K562 (cell line): Measurements from ENCODE around the gene KIF20B. TPM values are rescaled to one million over a fixed set of nuclear protein-coding genes. Genes with fewer than 3 reads are reported as not detected.

ENCODE experiments used
- ATAC-seq: fragments of 200-7000 bp; cut with Tn5 transposase; 3 replicates; pipeline ENCODE4 v1.9.1; 2020; ENCODE audit warnings: moderate library complexity
- BruUV-seq: library from RNA; stranded (reverse); fragments of 400-500 nt; replicated peaks from 2 replicates; lab custom pipeline; 2021; lab: Mats Ljungman, UMichigan
- CTCF ChIA-PET: fragments of 300-600 bp; formaldehyde crosslinking; extraction: SDS; loops from one replicate; lab custom pipeline; 2021; ENCODE audit warnings: low intra/inter-chr PET ratio; lab: Yijun Ruan, JAX
- POLR2A ChIA-PET: fragments of 300-600, 350-650 bp; sonication (Branson Sonifier 250); formaldehyde crosslinking; extraction: SDS; loops from one replicate; lab custom pipeline; 2021; ENCODE audit warnings: antibody characterized with exemption, inconsistent platforms; lab: Yijun Ruan, JAX
- DNase-seq, 4 experiments: peaks; one replicate each; pipeline versions ENCODE4 v3.0.0 to v3.0.0-alpha.2; 2011 to 2018; ENCODE audit warnings: low spot score in 3 of 4, mixed read lengths in 3 of 4; ENCODE audit errors: extremely low read depth in 1 of 4
- FAIRE-seq: peaks from 2 replicates; lab custom pipeline; 2011; peaks lifted over from hg19 to GRCh38; lab: Jason Lieb, UNC
- H2AFZ ChIP-seq: 2 replicates; pipeline ENCODE4 v1.6.0; 2011; ENCODE audit warnings: low read depth, low read length, control low read depth, inconsistent platforms
- H3K27ac ChIP-seq: fragments of 200-600 bp; 3 replicates; pipeline ENCODE4 v1.8.0; 2011; ENCODE audit warnings: low read depth, mild to moderate bottlenecking, control low read depth, inconsistent platforms, low read length, moderate library complexity, mixed read lengths; ENCODE audit errors: extremely low read depth
- H3K27me3 ChIP-seq, 2 experiments: fragments of 300-600 bp in 1 of 2; 2 replicates in 1 of 2; 3 replicates in 1 of 2; pipeline versions ENCODE4 v1.6.0 to v1.8.0; 2011; ENCODE audit warnings: inconsistent platforms in 2 of 2, low read length in 2 of 2, mild to moderate bottlenecking in 1 of 2, mixed read lengths in 1 of 2, moderate library complexity in 1 of 2; ENCODE audit not compliant: control insufficient read depth in 2 of 2, insufficient read depth in 2 of 2
- H3K36me3 ChIP-seq: fragments of 300-600 bp; 3 replicates; pipeline ENCODE4 v1.8.0; 2011; ENCODE audit warnings: mild to moderate bottlenecking, low read length, inconsistent platforms; ENCODE audit not compliant: control insufficient read depth, insufficient read depth
- H3K4me1 ChIP-seq, 2 experiments: fragments of 200-600 bp in 1 of 2; replicated peaks in 1 of 2; 2 replicates in 1 of 2; 3 replicates in 1 of 2; pipeline versions ENCODE4 v1.5.1 to v1.8.0; 2011; ENCODE audit warnings: inconsistent platforms in 2 of 2, low read length in 2 of 2, mild to moderate bottlenecking in 1 of 2, mixed read lengths in 1 of 2, moderate library complexity in 1 of 2; ENCODE audit not compliant: control insufficient read depth in 2 of 2, insufficient read depth in 2 of 2
- H3K4me2 ChIP-seq: 2 replicates; pipeline ENCODE4 v1.6.1; 2011; ENCODE audit warnings: low read length, control low read depth, inconsistent platforms, mixed read lengths; ENCODE audit not compliant: insufficient read depth
- H3K4me3 ChIP-seq: fragments of 200-600 bp; sonication (generic), shearing (Covaris generic); 2 replicates; pipeline ENCODE4 v1.5.1; 2016; ENCODE audit warnings: control low read depth, inconsistent platforms
- H3K79me2 ChIP-seq: fragments of 200-600 bp; 3 replicates; pipeline ENCODE4 v1.8.0; 2011; ENCODE audit warnings: low read length, inconsistent platforms; ENCODE audit not compliant: control insufficient read depth, insufficient read depth
- H3K9ac ChIP-seq, 2 experiments: 2 replicates each; pipeline versions ENCODE4 v1.6.0 to v1.6.1; 2011; ENCODE audit warnings: low read depth in 2 of 2, low read length in 2 of 2, control low read depth in 1 of 2, inconsistent platforms in 1 of 2, mild to moderate bottlenecking in 1 of 2, mixed read lengths in 1 of 2; ENCODE audit not compliant: insufficient read depth in 1 of 2
- H3K9me1 ChIP-seq: one replicate; pipeline ENCODE4 v1.6.0; 2011; ENCODE audit warnings: inconsistent platforms, mild to moderate bottlenecking, low read length, moderate library complexity; ENCODE audit not compliant: control insufficient read depth, insufficient read depth
- H3K9me3 ChIP-seq: replicated peaks from 2 replicates; pipeline ENCODE4 v1.5.1; 2011; ENCODE audit warnings: low read depth, low read length, inconsistent platforms; ENCODE audit not compliant: control insufficient read depth, insufficient read depth
- H4K20me1 ChIP-seq: replicated peaks from 2 replicates; pipeline ENCODE4 v1.6.1; 2011; ENCODE audit warnings: low read length, inconsistent platforms, mixed read lengths; ENCODE audit not compliant: control insufficient read depth, insufficient read depth
- PHF8 ChIP-seq: fragments of 200-600 bp; sonication (generic); IDR thresholded peaks from 2 replicates; pipeline ENCODE4 v1.6.1; 2012; ENCODE audit warnings: mixed run types, mild to moderate bottlenecking, inconsistent platforms, low read length, moderate library complexity, borderline replicate concordance
- SIN3A ChIP-seq, 2 experiments: fragments of 150-350 bp in 1 of 2; IDR thresholded peaks; 2 replicates each; pipeline ENCODE4 v1.6.1; 2011 to 2016; ENCODE audit warnings: borderline replicate concordance in 2 of 2, low read depth in 2 of 2, low read length in 2 of 2, mild to moderate bottlenecking in 2 of 2, moderate library complexity in 2 of 2; ENCODE audit not compliant: control insufficient read depth in 1 of 2
- THRAP3 ChIP-seq: fragments of 450-650 bp; IDR thresholded peaks from 2 replicates; pipeline ENCODE4 v1.6.1; 2016; ENCODE audit warnings: mild to moderate bottlenecking, inconsistent platforms, borderline replicate concordance
- YBX1 ChIP-seq: fragments of 450-650 bp; IDR thresholded peaks from 2 replicates; pipeline ENCODE4 v1.7.1; 2016; ENCODE audit warnings: mild to moderate bottlenecking
- ZKSCAN1 ChIP-seq: fragments of 150-350 bp; IDR thresholded peaks from 2 replicates; pipeline ENCODE4 v1.6.1; 2016; ENCODE audit warnings: low read depth, low read length
- ZNF134 ChIP-seq: fragments of 250-450 bp; sonication (Bioruptor Pico); conservative IDR thresholded peaks from 2 replicates; pipeline ENCODE4 v1.4.0; 2020
- WGBS: fragments of 100-300 bp; shearing (Covaris generic); methylation state at CpG from one replicate; pipeline ENCODE4 v1.1.6; 2016; ENCODE audit warnings: low coverage, mixed read lengths; ENCODE audit not compliant: insufficient coverage; ENCODE audit errors: missing lambda C conversion rate; 5-methylcytosine and 5-hydroxymethylcytosine counted together
- in situ Hi-C: fragments of 300-500 bp; cut with MboI; formaldehyde crosslinking; loops from 4 replicates; pipeline ENCODE4 v1.15.0; 2018; ENCODE audit warnings: inconsistent platforms, mixed read lengths
- intact Hi-C: fragments of 100-400 bp; cut with micrococcal nuclease; formaldehyde crosslinking; loops from 2 replicates; pipeline ENCODE4 v1.14.2; 2022
- polyA plus RNA-seq, 8 experiments: library from polyadenylated mRNA; depleted of rRNA in 4 of 8; stranded (reverse) in 5 of 8; unstranded in 3 of 8; fragments of >200 nt; fragmentation: Nextera tagmentation in 2 of 8; fragmentation: Illumina TruSeq in 1 of 8; extraction: Ambion mirVana in 2 of 8; extraction: Trizol in 1 of 8; gene quantifications; 2 replicates each; pipeline versions ENCODE4 v1.2.1 to v1.2.3, GENCODE V29; 2011 to 2014; ENCODE audit warnings: inconsistent platforms in 1 of 8, missing spikeins in 1 of 8
- total RNA-seq, 7 experiments: library from RNA; depleted of rRNA in 6 of 7; stranded (reverse); fragments of >200 nt in 6 of 7; fragmentation: Illumina TruSeq in 2 of 7; extraction: Trizol in 2 of 7; gene quantifications; 2 replicates each; pipeline versions ENCODE4 v1.2.1 to v1.2.3, GENCODE V29; 2011 to 2021; ENCODE audit warnings: low replicate concordance in 1 of 7
- TF ChIP-seq, protein P1 (sequence below): sonication (generic); formaldehyde crosslinking; IDR thresholded peaks from 2 replicates; pipeline ENCODE4 v1.8.0; 2023; ENCODE audit warnings: mild to moderate bottlenecking, missing genetic modification reagents
- TF ChIP-seq, protein P2 (sequence below), 2 experiments: fragments of 200-800 bp in 1 of 2; sonication (Bioruptor generic) in 1 of 2; sonication (generic) in 1 of 2; formaldehyde crosslinking in 1 of 2; IDR thresholded peaks in 1 of 2; conservative IDR thresholded peaks in 1 of 2; 2 replicates each; pipeline versions ENCODE4 v1.5.0 to v1.6.1; 2016 to 2020; ENCODE audit warnings: missing compliant biosample characterization in 1 of 2, missing genetic modification characterization in 1 of 2, missing genetic modification reagents in 1 of 2
- TF ChIP-seq, protein P3 (sequence below): fragments of 450-650 bp; IDR thresholded peaks from 2 replicates; pipeline ENCODE4 v1.6.1; 2017; ENCODE audit warnings: antibody characterized with exemption

Gene KIF20B
- total and polyA plus RNA-seq, 9 of the 15 experiments (the other 6 are each of a cell fraction or from before 2014, with no cell fraction given): 18.6 to 56.5 (median 32.9) TPM

DNA sequence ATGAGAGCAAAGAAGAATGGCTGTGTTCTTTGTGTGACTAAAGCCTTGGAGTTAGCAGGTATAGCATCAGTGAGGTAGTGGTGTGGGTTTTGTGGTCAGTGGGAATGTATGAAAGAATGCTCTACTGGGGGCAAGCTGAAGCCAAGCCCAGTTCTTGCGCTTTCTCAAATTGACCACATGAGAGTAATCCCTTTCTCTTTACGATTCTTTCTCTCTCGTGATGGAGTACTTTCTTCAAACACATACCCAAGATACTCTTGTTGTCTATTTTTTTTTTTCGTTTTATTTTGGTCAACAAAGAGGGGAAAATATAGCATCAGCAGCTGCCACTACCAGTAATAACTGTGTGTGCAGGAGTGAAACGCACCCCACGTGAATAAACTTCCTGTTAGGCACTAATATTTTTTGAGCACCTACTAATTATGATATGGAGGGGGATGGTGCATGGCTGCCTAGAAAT, 48.0 kb upstream of the KIF20B start:
- H3K27ac ChIP-seq: no peak overlapping the region
- no TSS peak for BruUV-seq
- H3K4me3 ChIP-seq: no peak overlapping the region
- in situ Hi-C loops (no loop called here), intact Hi-C loops (no loop called here)
- no peak for ATAC-seq
- no peak for DNase-seq
- no peak for FAIRE-seq
- H3K36me3 ChIP-seq: no peaks in the 10 kb centered on the region
- H3K4me2 ChIP-seq: no peak overlapping the region
- WGBS: 39% methylated on average over 3 of the region's 6 CpGs
- H3K9me1 ChIP-seq: no peaks in the 10 kb centered on the region
- no peak for TF ChIP-seq ZNF134
- TF ChIP-seq, protein P1, sequence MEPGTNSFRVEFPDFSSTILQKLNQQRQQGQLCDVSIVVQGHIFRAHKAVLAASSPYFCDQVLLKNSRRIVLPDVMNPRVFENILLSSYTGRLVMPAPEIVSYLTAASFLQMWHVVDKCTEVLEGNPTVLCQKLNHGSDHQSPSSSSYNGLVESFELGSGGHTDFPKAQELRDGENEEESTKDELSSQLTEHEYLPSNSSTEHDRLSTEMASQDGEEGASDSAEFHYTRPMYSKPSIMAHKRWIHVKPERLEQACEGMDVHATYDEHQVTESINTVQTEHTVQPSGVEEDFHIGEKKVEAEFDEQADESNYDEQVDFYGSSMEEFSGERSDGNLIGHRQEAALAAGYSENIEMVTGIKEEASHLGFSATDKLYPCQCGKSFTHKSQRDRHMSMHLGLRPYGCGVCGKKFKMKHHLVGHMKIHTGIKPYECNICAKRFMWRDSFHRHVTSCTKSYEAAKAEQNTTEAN (CRISPR knock-in tag): no peak
- no peak for TF ChIP-seq YBX1
- H4K20me1 ChIP-seq: no peaks in the 10 kb centered on the region
- no peaks in the 10 kb centered on the region for H3K9me3 ChIP-seq
- H3K27me3 ChIP-seq: no peaks in the 10 kb centered on the region
- peaks cover 0 to 15% of the 10 kb centered on the region in 2 experiments; a peak in 1 of 5 replicates for H3K4me1 ChIP-seq
- CTCF ChIA-PET: no interaction called here
- H2AFZ ChIP-seq: no peak overlapping the region
- POLR2A ChIA-PET: interaction anchor here (1.0 kb wide), 1 partner anchor 10 kb away, joined by 4 read pairs; no protein-coding TSS in a partner anchor
- H3K9ac ChIP-seq: no peak overlapping the region
- no peaks in the 10 kb centered on the region for H3K79me2 ChIP-seq

DNA sequence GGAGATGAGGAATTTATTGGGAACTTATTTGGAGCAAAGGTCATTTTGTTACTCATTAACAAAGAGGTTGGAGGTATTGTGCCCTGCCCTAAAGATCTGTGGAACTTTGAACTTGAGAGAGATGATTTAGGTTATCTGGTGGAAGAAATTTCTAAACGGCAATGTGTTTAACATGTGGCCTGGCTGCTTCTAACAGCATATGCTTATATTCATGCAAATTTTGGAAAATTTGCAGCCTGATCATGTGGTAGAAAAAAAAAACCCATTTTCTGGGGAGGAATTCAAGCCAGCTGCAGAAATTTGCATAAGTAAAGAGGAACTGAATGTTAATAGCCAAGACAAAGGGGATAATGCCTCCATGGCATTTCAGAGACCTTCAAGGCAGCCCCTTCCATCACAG, 45.7 kb upstream of the KIF20B start:
- H4K20me1 ChIP-seq: no peaks in the 10 kb centered on the region
- H3K4me3 ChIP-seq: no peak overlapping the region
- in situ Hi-C loops: no loop called here
- TF ChIP-seq, protein P2, sequence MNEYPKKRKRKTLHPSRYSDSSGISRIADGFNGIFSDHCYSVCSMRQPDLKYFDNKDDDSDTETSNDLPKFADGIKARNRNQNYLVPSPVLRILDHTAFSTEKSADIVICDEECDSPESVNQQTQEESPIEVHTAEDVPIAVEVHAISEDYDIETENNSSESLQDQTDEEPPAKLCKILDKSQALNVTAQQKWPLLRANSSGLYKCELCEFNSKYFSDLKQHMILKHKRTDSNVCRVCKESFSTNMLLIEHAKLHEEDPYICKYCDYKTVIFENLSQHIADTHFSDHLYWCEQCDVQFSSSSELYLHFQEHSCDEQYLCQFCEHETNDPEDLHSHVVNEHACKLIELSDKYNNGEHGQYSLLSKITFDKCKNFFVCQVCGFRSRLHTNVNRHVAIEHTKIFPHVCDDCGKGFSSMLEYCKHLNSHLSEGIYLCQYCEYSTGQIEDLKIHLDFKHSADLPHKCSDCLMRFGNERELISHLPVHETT (CRISPR knock-in tag; conservative IDR thresholded peaks at IDR 0.05 in 1 of 2, IDR thresholded peaks at IDR 0.05 in 1 of 2): no peak
- TF ChIP-seq ZKSCAN1 (no peak), SIN3A (IDR thresholded peaks at IDR 0.05; ENCODE audit: borderline replicate concordance in 2 of 2, control insufficient read depth in 1 of 2, low read depth in 2 of 2, low read length in 2 of 2) (no peak), PHF8 (no peak), THRAP3 (no peak)
- TF ChIP-seq, protein P3, sequence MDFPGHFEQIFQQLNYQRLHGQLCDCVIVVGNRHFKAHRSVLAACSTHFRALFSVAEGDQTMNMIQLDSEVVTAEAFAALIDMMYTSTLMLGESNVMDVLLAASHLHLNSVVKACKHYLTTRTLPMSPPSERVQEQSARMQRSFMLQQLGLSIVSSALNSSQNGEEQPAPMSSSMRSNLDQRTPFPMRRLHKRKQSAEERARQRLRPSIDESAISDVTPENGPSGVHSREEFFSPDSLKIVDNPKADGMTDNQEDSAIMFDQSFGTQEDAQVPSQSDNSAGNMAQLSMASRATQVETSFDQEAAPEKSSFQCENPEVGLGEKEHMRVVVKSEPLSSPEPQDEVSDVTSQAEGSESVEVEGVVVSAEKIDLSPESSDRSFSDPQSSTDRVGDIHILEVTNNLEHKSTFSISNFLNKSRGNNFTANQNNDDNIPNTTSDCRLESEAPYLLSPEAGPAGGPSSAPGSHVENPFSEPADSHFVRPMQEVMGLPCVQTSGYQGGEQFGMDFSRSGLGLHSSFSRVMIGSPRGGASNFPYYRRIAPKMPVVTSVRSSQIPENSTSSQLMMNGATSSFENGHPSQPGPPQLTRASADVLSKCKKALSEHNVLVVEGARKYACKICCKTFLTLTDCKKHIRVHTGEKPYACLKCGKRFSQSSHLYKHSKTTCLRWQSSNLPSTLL: no peak
- TF ChIP-seq, all 486 proteins: peak for 0
- Histone ChIP-seq H3K9me3 (no peaks in the 10 kb centered on the region), H2AFZ (no peak overlapping the region), H3K9me1 (no peaks in the 10 kb centered on the region), H3K4me1 (peaks cover 0 to 15% of the 10 kb centered on the region in 2 experiments; a peak in 1 of 5 replicates), H3K4me2 (no peak overlapping the region), H3K27ac (no peak overlapping the region), H3K9ac (no peak overlapping the region), H3K79me2 (no peaks in the 10 kb centered on the region), H3K36me3 (no peaks in the 10 kb centered on the region), H3K27me3 (no peaks in the 10 kb centered on the region)
- intact Hi-C loops: no loop called here
- ChIA-PET CTCF (no interaction called here), POLR2A (no interaction called here)
- FAIRE-seq (no peak), DNase-seq (no peak), ATAC-seq (no peak)
- WGBS: 38% methylated on average over 1 of the region's 1 CpG
- no TSS peak for BruUV-seq
